ENCODE results near the gene GABRR3.

Gene GABRR3

DNA sequence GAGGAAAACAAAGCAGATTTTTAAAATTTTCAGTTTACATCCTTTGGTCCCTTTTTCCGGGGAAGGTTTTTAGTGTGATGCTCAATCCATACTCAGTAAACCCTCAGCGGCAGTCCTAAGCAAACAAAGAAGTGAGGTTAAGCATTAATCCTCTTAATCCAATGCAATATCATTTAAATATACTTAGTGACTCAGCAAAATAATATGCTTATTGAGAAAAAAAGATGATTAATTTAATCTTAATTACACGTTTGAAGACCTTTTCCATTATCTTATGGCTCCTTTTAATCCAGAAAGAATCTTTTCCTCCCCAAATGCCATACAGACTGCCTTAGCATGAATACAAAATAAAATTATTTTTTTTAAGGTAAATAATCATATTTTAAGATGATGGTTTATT is at the start of gene GABRR3:
GABRR3 (minus strand) TSS at position 108 of the 400 bp plus-strand sequence. CDS start 328 bp downstream, outside the sequence.
- DNase-seq, result no peak

DNA sequence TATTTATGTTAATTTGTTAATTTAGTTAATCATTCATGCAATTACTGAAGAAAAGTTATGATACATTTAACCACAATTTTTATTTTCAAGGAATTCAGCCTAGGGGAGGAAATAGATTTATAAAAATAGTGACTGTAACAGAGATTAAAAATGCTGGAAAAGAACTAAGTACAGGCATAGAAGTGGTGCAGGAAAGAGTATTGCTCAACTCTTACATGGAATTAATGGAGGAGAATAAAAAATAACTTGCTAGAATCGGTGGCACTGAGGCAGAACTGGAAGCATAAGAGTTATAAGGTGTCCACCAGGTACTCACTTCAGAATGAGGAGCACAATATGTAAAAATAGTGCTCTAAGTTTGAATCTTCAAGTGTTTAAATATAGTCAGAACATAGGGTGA is 38.4 kb upstream of the GABRR3 start:
- no peak for DNase-seq

- DNase-seq, result no peak
These were observed 35.7 kb upstream of the GABRR3 start for GRCh38 chr3:98070840-98071239.

DNA sequence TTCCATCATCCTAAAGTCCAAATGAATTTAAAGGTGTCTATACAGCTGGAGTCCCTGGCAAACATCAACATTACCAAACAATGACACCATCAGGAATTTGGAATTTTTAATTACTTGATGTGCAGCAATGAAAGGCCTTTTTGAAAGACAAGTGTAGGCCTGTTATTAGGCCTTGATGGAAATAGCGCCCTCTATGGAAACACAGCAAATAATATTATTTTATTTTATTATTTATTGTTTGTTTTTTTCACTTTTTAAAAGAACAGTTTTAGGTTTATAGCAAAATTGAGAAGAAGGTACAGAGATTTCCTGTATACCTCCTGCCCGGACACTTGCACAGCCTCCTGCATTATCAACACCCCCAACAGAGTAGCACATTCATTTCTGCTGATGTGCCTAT is 33.7 kb upstream of the GABRR3 start:
- no peak for DNase-seq

DNA sequence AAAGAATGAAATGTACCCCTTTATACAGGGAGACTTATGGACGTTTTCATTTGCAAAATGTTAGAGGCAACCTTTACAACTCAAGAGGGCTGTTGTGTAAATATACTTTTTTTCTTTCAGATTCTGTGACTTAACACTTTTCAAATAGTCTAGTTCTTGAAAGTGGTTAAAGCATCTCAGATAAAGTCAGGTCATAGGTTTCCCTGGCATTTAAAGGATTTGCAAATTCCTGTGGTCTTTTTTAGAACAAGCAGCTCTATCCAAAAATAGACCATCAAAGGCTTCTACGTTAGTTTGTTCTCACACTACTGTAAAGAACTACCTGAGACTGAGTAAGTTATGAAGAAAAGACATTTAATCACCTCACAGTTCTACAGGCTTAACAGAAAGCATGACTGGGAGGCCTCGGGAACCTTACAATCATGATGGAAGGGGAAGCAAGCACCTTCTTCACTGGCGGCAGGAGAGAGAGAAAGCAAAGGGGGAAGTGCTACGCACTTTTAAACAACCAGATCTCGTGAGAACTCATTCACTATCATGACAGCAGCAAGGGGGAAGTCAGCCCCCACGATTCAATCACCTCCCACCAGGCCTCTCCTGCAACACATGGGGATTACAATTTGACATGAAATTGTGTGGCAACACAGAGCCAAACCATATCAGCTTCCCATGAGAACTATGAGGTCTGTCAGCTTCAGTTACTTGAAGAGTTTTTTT is 23.3 kb upstream of the GABRR3 start:
- no peak for DNase-seq

DNA sequence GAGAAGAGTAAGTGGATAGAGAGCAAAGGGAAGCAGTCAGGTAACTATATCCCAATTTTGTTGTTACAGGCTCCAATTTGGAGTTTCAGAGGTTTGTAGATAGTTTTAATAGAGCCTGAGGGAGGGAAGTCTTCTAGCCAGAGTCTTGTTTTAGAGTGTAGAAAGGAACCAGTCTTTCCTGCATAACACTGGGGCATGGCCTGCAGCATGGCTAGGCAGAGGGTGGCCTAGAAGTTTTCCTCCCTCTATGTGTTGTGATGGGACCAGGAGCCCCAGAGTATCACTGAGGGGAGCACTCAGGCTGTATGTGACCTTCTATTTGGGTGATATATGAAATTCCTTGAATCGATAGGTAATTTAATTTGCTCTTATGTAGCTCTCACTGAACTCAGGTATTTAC is 22.5 kb upstream of the GABRR3 start:
- no peak for DNase-seq

DNA sequence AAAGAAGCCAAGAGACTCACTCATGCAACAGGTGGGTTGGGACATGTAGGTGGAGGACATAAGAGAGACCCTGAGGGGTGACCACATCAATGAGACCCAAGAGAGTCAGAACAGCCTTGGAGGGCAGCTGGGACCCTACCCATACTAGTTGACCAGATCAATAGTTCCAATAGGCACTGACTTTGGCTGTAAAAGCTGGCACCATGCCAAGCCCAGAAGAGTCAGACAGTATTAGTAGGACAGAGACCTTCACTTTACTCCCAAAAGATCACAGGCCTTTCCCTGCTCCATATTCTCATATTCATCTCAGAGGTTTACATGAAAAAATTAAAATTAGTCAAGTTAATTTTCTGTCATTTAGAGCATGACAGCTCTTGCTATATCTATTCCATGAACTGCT is 20.9 kb upstream of the GABRR3 start:
- DNase-seq, result no peak

- no peak for DNase-seq
These were observed 14.2 kb upstream of the GABRR3 start for GRCh38 chr3:98049271-98049670.

GRCh38 chr3:98048586-98048985 is 13.5 kb upstream of the GABRR3 start:
- DNase-seq, result no peak

- no peak for DNase-seq
These were observed 6.2 kb upstream of the GABRR3 start for GRCh38 chr3:98041350-98041749.

- DNase-seq, result peak; percentile 75
These were observed 4.4 kb upstream of the GABRR3 start for GRCh38 chr3:98039322-98040024.

DNA sequence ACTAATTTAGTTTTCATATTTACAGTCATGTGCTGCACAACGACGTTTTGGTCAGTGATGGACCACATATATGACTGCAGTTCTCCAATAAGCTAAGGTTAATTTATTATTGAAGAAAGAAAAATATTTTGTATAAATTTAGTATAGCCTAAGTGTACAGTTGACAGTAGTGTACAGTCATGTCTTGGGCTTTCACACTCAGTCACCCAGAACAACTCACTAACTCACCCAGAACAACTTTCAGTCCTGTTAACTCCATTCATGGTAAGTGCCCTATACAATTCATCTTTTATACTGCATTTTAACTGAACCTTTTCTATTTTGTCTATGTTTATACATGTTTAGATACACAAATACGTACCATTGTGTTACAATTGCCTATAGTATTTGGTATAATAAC is 3.8 kb upstream of the GABRR3 start:
- no peak for DNase-seq

DNA sequence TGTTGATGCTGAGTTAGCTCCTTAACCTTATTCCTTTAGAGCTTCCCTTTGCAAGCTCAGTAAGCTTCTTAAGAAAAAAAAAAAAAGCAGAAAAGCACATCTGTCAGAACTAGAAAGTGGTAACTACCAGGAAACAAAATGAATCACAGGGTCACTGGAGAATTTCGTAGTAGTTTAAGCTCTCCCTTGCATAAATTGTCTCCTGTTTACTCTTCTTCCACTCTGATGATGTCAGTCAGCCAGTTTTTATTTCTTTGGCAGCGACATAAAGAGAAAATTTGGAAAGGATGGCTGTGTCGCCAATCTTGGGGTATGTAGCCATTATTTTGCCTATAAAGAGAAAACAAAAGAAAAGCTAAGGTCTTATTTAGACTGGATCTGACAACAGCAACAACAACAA is 3.2 kb upstream of the GABRR3 start:
- DNase-seq, result no peak

DNA sequence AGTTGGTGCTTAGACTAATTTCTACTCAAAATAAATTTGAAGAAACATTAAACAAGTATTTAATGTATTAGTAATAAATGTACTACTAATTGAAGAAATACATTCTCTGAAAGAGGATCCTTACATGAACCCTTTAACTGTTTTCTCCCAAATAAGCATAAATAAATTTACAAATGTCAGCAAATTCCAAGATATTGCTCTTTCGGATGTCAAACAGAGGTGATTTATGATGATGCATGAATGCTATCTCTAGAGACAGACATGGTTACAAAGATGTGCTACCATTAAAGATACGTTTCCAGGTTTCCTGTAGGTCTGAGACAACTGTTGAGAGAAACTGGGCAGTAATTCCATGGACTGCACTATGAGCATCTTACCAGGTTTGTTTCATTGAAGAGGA is 629 bp downstream of the GABRR3 start:
- DNase-seq, result no peak

DNA sequence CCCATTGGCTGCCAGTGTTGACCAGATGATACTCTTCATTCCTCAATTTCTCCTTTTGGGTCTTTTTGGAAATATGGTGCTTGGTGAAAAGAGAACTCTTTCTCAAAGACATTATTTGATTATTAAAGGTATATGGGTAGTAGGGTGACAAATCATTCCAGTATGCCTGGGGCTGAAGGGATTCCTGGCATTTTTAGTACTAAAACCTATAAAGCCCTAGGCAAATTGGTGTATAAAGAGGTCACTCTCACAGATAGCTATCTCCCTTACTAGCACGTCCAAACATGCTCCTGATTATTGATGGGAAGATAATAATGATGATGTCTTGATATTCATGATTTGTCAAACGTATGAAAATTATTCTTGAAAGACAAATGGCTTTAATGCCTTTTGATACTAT is 1.1 kb downstream of the GABRR3 start:
- DNase-seq, result no peak

DNA sequence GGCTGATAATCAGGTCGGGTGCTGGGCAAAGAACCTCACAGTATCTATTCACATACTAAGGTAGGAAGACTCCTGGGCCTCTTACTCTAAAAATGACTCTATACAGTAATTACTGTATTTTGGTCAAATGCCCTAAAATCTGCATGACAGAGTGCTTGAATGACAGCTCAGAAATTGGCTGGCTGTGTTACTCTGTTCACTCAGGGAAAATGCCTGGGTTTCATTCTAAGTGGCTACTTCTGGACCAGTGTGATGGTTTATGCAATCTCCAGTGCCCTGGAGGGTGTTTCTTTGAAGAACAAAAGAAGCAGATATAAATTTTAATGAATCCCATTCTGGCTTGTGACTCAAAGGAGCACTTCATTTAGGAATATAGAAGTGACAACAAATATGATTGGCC is 2.2 kb downstream of the GABRR3 start:
- no peak for DNase-seq

- peak; percentile 34 for DNase-seq
These were observed 2.9 kb downstream of the GABRR3 start for GRCh38 chr3:98032265-98032664.

GRCh38 chr3:98029083-98029482 is 6.0 kb downstream of the GABRR3 start:
- DNase-seq, result no peak

DNA sequence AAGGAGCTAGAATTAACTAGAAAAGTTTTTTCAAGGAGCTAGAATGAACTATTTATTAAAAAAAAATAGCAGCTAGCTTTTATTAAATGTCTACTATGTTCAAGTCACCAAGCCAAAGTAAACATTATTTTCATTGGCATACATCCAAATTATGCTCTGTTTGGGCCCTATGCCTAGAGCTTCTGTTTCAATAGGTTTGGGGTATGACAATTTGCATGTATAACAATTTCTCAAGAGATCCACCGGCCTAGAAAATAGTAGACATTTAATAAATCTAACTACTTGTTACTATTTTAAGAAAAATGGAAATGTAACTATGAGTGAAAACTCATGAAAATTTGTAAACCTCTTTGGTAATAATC is 8.0 kb downstream of the GABRR3 start:
- DNase-seq, result no peak

- no peak for DNase-seq
These were observed 8.6 kb downstream of the GABRR3 start for GRCh38 chr3:98026425-98027084.

DNA sequence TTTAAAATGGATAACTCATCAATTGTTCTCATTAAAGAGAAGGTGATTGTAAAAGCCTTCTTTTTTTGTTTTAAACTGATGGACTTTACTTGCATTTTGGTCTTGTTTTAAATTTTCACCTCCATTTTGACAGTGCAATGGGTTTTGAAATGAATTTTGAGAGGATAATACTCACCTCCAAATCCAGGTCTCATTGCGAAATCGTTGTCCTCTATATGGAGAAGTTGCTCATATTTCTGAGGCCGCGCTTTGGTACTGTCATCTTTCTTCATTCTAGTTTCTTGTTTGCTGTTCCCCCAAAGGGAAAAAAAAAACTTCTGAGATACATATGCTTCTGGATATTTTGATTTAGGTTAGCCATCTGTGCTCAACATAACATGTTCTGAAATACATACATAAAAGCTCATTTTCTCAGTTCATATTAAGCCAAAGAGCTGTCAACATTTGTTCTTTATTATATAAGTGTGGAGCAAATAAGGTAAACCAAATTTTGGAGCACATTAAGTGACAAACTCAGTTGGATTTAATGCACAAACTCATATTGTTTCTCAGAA is 9.6 kb downstream of the GABRR3 start:
- DNase-seq, result no peak

DNA sequence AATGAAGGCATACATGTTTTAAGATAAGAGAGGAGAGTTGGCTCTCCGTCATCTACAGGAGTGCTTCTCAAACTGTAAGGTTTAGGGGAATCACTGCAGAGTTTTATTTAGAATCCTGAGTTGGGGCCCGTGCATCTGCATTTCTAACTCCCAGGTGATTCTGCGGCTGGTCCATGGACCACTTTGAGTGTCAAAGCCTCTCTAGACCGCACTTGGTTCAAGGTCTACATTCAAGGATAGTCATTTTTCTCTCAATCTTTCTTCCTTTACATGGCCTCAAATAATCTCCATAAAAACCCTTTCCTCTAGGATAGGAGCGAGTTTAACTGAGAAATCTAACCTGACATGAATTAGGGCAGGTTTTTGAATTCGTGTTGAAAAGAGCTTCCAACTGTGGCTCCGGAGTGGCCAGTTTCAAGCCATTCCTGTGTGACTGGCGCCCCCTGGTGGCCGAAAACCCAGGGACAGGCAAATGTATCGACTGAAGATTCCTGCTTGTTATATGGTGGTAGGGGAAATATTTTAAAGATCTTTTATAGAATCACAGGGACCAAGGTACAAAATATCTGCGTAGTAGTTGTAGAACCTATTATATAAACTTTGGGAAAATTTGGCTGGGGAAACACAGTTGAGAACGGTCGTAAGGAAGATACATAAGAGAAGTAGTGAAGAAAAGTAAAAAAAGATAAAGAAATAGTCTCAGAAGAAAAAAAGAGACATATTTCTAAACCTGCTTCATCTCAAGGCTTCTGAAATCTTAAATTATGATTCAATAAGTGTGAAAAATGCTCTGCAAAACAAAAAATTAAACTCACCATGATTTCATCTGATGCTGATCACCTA is 11.9 kb downstream of the GABRR3 start:
- peak; percentile 32 for DNase-seq

Measured in NCI-H1048 (cell line).